GM06990 (cell line): ENCODE data around the gene RAB12.
"Not testable (repeated sequence)": the region's sequence is repeated elsewhere in the genome, so short reads cannot be mapped to it uniquely, and the experiment has no call there.

Experiments
- DNase-seq: peaks from one replicate; pipeline ENCODE4 v3.0.0-alpha.2; 2011; ENCODE audit not compliant: insufficient read length; ENCODE audit errors: extremely low read depth
- H3K27me3 ChIP-seq: replicated peaks from 2 replicates; pipeline ENCODE4 v1.6.0; 2011; ENCODE audit warnings: low read length; ENCODE audit not compliant: control insufficient read depth, insufficient read depth
- H3K36me3 ChIP-seq: 2 replicates; pipeline ENCODE4 v1.5.1; 2011; ENCODE audit warnings: low read length; ENCODE audit not compliant: control insufficient read depth, insufficient read depth
- H3K4me3 ChIP-seq: replicated peaks from 2 replicates; pipeline ENCODE4 v1.5.1; 2011; ENCODE audit warnings: low read depth, mild to moderate bottlenecking, control low read depth, low read length
- CTCF ChIP-seq: IDR thresholded peaks from 2 replicates; pipeline ENCODE4 v1.5.1; 2011; ENCODE audit warnings: low read length, control low read depth, mild to moderate bottlenecking, inconsistent platforms; ENCODE audit not compliant: insufficient read depth, poor library complexity, severe bottlenecking

RAB12 gene

GRCh38 chr18:8571399-8571798 lies 37.8 kb upstream of the RAB12 start:
- no peak for TF ChIP-seq CTCF
- DNase-seq = no peak
- H3K4me3 ChIP-seq = no peak overlapping the region
- H3K36me3 ChIP-seq = no peaks in the 10 kb centered on the region
- H3K27me3 ChIP-seq = no peaks in the 10 kb centered on the region

GRCh38 chr18:8573766-8574165 lies 35.5 kb upstream of the RAB12 start:
- H3K36me3 ChIP-seq = not testable (repeated sequence)

GRCh38 chr18:8584798-8585197 lies 24.4 kb upstream of the RAB12 start:
- no peak for DNase-seq
- H3K36me3 ChIP-seq = no peaks in the 10 kb centered on the region
- H3K27me3 ChIP-seq = no peaks in the 10 kb centered on the region; the same call in none of the 2 replicates
- no peak overlapping the region for H3K4me3 ChIP-seq
- no peak for TF ChIP-seq CTCF

More at GRCh38 chr18:8573766-8574165, 35.5 kb upstream of the RAB12 start:
- not testable (repeated sequence) for H3K4me3 ChIP-seq, H3K27me3 ChIP-seq, DNase-seq

DNA sequence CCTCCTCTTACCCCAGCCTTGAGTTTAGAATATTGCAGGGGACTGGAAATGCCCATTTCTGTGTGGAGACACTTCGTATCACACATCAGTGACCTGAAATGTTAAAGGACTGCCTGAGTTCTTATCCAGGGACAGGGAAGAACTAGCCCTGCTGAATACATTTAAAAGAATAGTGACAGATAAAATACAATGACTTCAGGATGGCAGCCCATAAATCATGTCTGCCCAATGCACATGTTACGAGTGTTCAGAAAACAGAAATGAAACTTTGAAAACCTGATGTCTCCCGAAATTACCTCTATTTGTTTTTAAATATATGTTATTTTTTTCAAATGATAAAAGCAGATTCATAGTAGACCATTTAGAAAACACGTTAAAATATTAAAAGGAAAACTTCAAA lies 22.3 kb upstream of the RAB12 start:
- no peak for DNase-seq
- Histone ChIP-seq H3K4me3 (no peak overlapping the region), H3K36me3 (no peaks in the 10 kb centered on the region), H3K27me3 (no peaks in the 10 kb centered on the region; the same call in none of the 2 replicates)
- no peak for TF ChIP-seq CTCF

GRCh38 chr18:8595445-8595844 lies 13.8 kb upstream of the RAB12 start:
- no peak for TF ChIP-seq CTCF
- Histone ChIP-seq H3K27me3 (no peaks in the 10 kb centered on the region), H3K36me3 (no peaks in the 10 kb centered on the region), H3K4me3 (no peak overlapping the region)
- DNase-seq = no peak

GRCh38 chr18:8601277-8602032 lies 7.8 kb upstream of the RAB12 start:
- Histone ChIP-seq H3K27me3 (no peaks in the 10 kb centered on the region), H3K4me3 (no peak overlapping the region; the same call in 1 of the 2 replicates), H3K36me3 (no peaks in the 10 kb centered on the region)
- peak; percentile 60 for DNase-seq
- no peak for TF ChIP-seq CTCF
